NCI-H2081 treated with DMSO at 0.1 percent for 48 hours (cell line): ENCODE measurements around the gene SLC9A8.

Source experiments
- DNase-seq: peaks from one replicate; lab custom pipeline; 2025; lab: John Stamatoyannopoulos, UW

SLC9A8 gene

GRCh38 chr20:49915380-49916145 is 102.9 kb downstream of the SLC9A8 start, which contains the start of gene SPATA2:
SPATA2 (minus strand) TSS chr20:49915529; CDS start chr20:49908490, 7,039 bp downstream.
- DNase-seq = peak; percentile 51

- no peak for DNase-seq
These were observed 103.7 kb downstream of the SLC9A8 start for GRCh38 chr20:49916146-49917002.

GRCh38 chr20:49918446-49918845 is 105.8 kb downstream of the SLC9A8 start:
- no peak for DNase-seq

- DNase-seq = no peak
These were observed 106.4 kb downstream of the SLC9A8 start for GRCh38 chr20:49919009-49919408.

GRCh38 chr20:49919461-49919860 is 106.8 kb downstream of the SLC9A8 start:
- no peak for DNase-seq

- DNase-seq = no peak
These were observed 111.6 kb downstream of the SLC9A8 start for GRCh38 chr20:49924247-49924646.

GRCh38 chr20:49925901-49926454 is 113.3 kb downstream of the SLC9A8 start:
- no peak for DNase-seq

GRCh38 chr20:49928411-49929141 is 115.9 kb downstream of the SLC9A8 start:
- no peak for DNase-seq

- DNase-seq = no peak
These were observed 116.5 kb downstream of the SLC9A8 start for GRCh38 chr20:49929142-49929494.

- DNase-seq = no peak
These were observed 123.1 kb downstream of the SLC9A8 start for GRCh38 chr20:49935746-49936152.

GRCh38 chr20:49936153-49937026 is 123.8 kb downstream of the SLC9A8 start, which contains the start of gene RNF114:
RNF114 (plus strand) TSS chr20:49936397; CDS start chr20:49936413, 16 bp downstream.
- DNase-seq = no peak

GRCh38 chr20:49937027-49937929 is 124.7 kb downstream of the SLC9A8 start:
- DNase-seq = no peak

- DNase-seq = no peak
These were observed 125.8 kb downstream of the SLC9A8 start for GRCh38 chr20:49938173-49939163.

- DNase-seq = no peak
These were observed 128.8 kb downstream of the SLC9A8 start for GRCh38 chr20:49941456-49941855.
